ENCODE data around the gene MTMR3. TPM values are rescaled to one million over a fixed set of nuclear protein-coding genes. Genes with fewer than 3 reads are reported as not detected.

The MTMR3 gene
- total RNA-seq, 4 donors from 2014 or later: 33.5 to 46.5 (median 40.8) TPM

- H3K27ac ChIP-seq (replicated peaks in 1 of 4): no peak overlapping the region
- WGBS: 85% methylated on average over 4 of the region's 4 CpGs
- no peaks in the 10 kb centered on the region for H3K27me3 ChIP-seq
- H3K4me1 ChIP-seq: peaks cover 0 to 24% (median 9%) of the 10 kb centered on the region in 4 donors
- intact Hi-C loops (cut with DNase I): loop anchor here (5.0 to 10.0 kb wide), 2 partner anchors 121 to 238 kb away; partner anchors contain the start of genes MTMR3, UQCR10 and ZMAT5
- H3K4me3 ChIP-seq: no peak overlapping the region
- no peaks in the 10 kb centered on the region for H3K9me3 ChIP-seq
- no peak for DNase-seq (ENCODE audit: extremely low spot score)
- peaks cover 12 to 84% (median 41%) of the 10 kb centered on the region in 4 donors for H3K36me3 ChIP-seq
- no peak for TF ChIP-seq POLR2AphosphoS5 (IDR thresholded peaks at IDR 0.05)
- no peak for TF ChIP-seq CTCF (IDR thresholded peaks at IDR 0.05)
- TF ChIP-seq EP300 (IDR thresholded peaks at IDR 0.05): no peak
- no peak for TF ChIP-seq POLR2A (IDR thresholded peaks at IDR 0.05; ENCODE audit: low read depth)
These were observed 120.0 kb downstream of the MTMR3 start for GRCh38 chr22:30002861-30003486.

- Histone ChIP-seq H3K27ac (replicated peaks in 1 of 4) (no peak overlapping the region), H3K9me3 (no peaks in the 10 kb centered on the region), H3K4me3 (no peak overlapping the region), H3K36me3 (peaks cover 13 to 89% (median 51%) of the 10 kb centered on the region in 4 donors), H3K4me1 (peaks cover 0 to 20% (median 9%) of the 10 kb centered on the region in 4 donors), H3K27me3 (no peaks in the 10 kb centered on the region)
- 58% methylated on average over 1 of the region's 1 CpG for WGBS
- DNase-seq (ENCODE audit: extremely low spot score): no peak
- intact Hi-C loops (cut with DNase I): loop anchor here (5.0 to 10.0 kb wide), 2 partner anchors 122 to 239 kb away; partner anchors contain the start of genes MTMR3, UQCR10 and ZMAT5
- TF ChIP-seq CTCF (IDR thresholded peaks at IDR 0.05) (no peak), POLR2AphosphoS5 (IDR thresholded peaks at IDR 0.05) (no peak), POLR2A (IDR thresholded peaks at IDR 0.05; ENCODE audit: low read depth) (no peak), EP300 (IDR thresholded peaks at IDR 0.05) (no peak)
These were observed 121.1 kb downstream of the MTMR3 start for GRCh38 chr22:30004101-30004500.

GRCh38 chr22:30004694-30005093 is 121.7 kb downstream of the MTMR3 start:
- Histone ChIP-seq H3K4me1 (peaks cover 0 to 20% (median 9%) of the 10 kb centered on the region in 4 donors), H3K4me3 (no peak overlapping the region), H3K9me3 (no peaks in the 10 kb centered on the region), H3K36me3 (peaks cover 13 to 89% (median 52%) of the 10 kb centered on the region in 4 donors), H3K27me3 (no peaks in the 10 kb centered on the region), H3K27ac (replicated peaks in 1 of 4) (no peak overlapping the region)
- no peak for DNase-seq (ENCODE audit: extremely low spot score)
- 46% methylated on average over 4 of the region's 4 CpGs for WGBS
- intact Hi-C loops (cut with DNase I): loop anchor here (5.0 to 10.0 kb wide), 2 partner anchors 122 to 240 kb away; partner anchors contain the start of genes MTMR3, UQCR10 and ZMAT5
- TF ChIP-seq POLR2A (IDR thresholded peaks at IDR 0.05; ENCODE audit: low read depth) (no peak), CTCF (IDR thresholded peaks at IDR 0.05) (no peak), EP300 (IDR thresholded peaks at IDR 0.05) (no peak), POLR2AphosphoS5 (IDR thresholded peaks at IDR 0.05) (no peak)

- no peak for DNase-seq (ENCODE audit: extremely low spot score)
- no peak overlapping the region for H3K27ac ChIP-seq (replicated peaks in 1 of 4)
- peaks cover 13 to 89% (median 57%) of the 10 kb centered on the region in 4 donors for H3K36me3 ChIP-seq
- no peaks in the 10 kb centered on the region for H3K9me3 ChIP-seq
- 22% methylated on average over 3 of the region's 3 CpGs for WGBS
- intact Hi-C loops (cut with DNase I): loop anchor here (10.0 kb wide), 1 partner anchor 241 kb away; the partner anchor contains the start of genes UQCR10 and ZMAT5
- no peaks in the 10 kb centered on the region for H3K27me3 ChIP-seq
- peaks cover 0 to 20% (median 9%) of the 10 kb centered on the region in 4 donors for H3K4me1 ChIP-seq
- TF ChIP-seq POLR2A (IDR thresholded peaks at IDR 0.05; ENCODE audit: low read depth) (no peak), CTCF (IDR thresholded peaks at IDR 0.05) (peak; percentile 92 to 97 (median 96)), POLR2AphosphoS5 (IDR thresholded peaks at IDR 0.05) (peak in 1 of 2 donors; percentile 38), EP300 (IDR thresholded peaks at IDR 0.05) (no peak)
- no peak overlapping the region for H3K4me3 ChIP-seq
These were observed 122.4 kb downstream of the MTMR3 start for GRCh38 chr22:30005213-30005857.

Measured in esophagus muscularis mucosa (tissue), 4 donors.